Peyer's patch (tissue), 4 donors: Measurements from ENCODE around the gene PACRG. TPM values are rescaled to one million over a fixed set of nuclear protein-coding genes. Genes with fewer than 3 reads are reported as not detected.

Experiments
- DNase-seq, 3 donors: peaks; one replicate each; pipeline ENCODE4 v3.0.0-alpha.2; 2017 to 2019
- H3K27ac ChIP-seq, 4 donors: fragments of 200-600 bp; sonication (generic); one replicate each; pipeline ENCODE4 v1.5.1; 2016 to 2019
- H3K27me3 ChIP-seq, 2 donors: fragments of 200-600 bp; sonication (generic); one replicate each; pipeline ENCODE4 v1.5.1; 2019
- H3K36me3 ChIP-seq, 3 donors: fragments of 200-600 bp; sonication (generic); one replicate each; pipeline ENCODE4 v1.5.1; 2016 to 2019
- H3K4me1 ChIP-seq, 4 donors: fragments of 200-600 bp; sonication (generic); one replicate each; pipeline ENCODE4 v1.5.1; 2016 to 2019
- H3K4me3 ChIP-seq, 4 donors: fragments of 200-600 bp; sonication (generic); 1 replicate in 3 of 4; 2 replicates in 1 of 4; pipeline ENCODE4 v1.5.1; 2016 to 2019; ENCODE audit warnings: mild to moderate bottlenecking in 1 of 4
- H3K9me3 ChIP-seq, 4 donors: fragments of 200-600 bp; sonication (generic); one replicate each; pipeline ENCODE4 v1.5.1; 2016 to 2019; ENCODE audit warnings: mild to moderate bottlenecking in 1 of 4
- CTCF ChIP-seq, 6 experiments: fragments of 450-650 bp in 4 of 6; fragments of 200-600 bp in 2 of 6; sonication (generic) in 1 of 6; IDR thresholded peaks; one replicate each; pipeline ENCODE4 v1.5.1; 2017 to 2019; ENCODE audit warnings: antibody characterized with exemption in 6 of 6, mild to moderate bottlenecking in 3 of 6, moderate library complexity in 1 of 6
- POLR2A ChIP-seq, 2 donors: fragments of 450-650 bp; IDR thresholded peaks; one replicate each; pipeline ENCODE4 v1.5.1; 2017; ENCODE audit warnings: antibody characterized with exemption in 2 of 2, mild to moderate bottlenecking in 2 of 2, moderate library complexity in 2 of 2
- total RNA-seq, 4 donors: library from RNA; depleted of rRNA; stranded (reverse); fragments of >200 nt; gene quantifications; one replicate each; pipeline ENCODE4 v1.1.0, GENCODE V29; 2016

PACRG gene
- total RNA-seq, 4 donors from 2014 or later: 0.76 to 2.5 TPM; not detected in 2

- TF ChIP-seq POLR2A (IDR thresholded peaks at IDR 0.05): no peak
- TF ChIP-seq CTCF (IDR thresholded peaks at IDR 0.05): no peak
- no peaks in the 10 kb centered on the region for H3K9me3 ChIP-seq
- no peaks in the 10 kb centered on the region for H3K36me3 ChIP-seq
- no peak overlapping the region for H3K4me3 ChIP-seq
- H3K27me3 ChIP-seq: no peaks in the 10 kb centered on the region
- H3K4me1 ChIP-seq: no peaks in the 10 kb centered on the region
- no peak overlapping the region for H3K27ac ChIP-seq
- DNase-seq: no peak
Observed at GRCh38 chr6:162970246-162970645, 242.5 kb downstream of the PACRG start.

- no peak overlapping the region for H3K27ac ChIP-seq
- DNase-seq: no peak
- H3K4me3 ChIP-seq: no peak overlapping the region
Observed at GRCh38 chr6:162971356-162971755, 243.6 kb downstream of the PACRG start.

GRCh38 chr6:162973151-162973872, 245.5 kb downstream of the PACRG start:
- H3K4me3 ChIP-seq: no peak overlapping the region
- H3K27ac ChIP-seq: no peak overlapping the region
- DNase-seq: no peak
- no peaks in the 10 kb centered on the region for H3K36me3 ChIP-seq
- no peaks in the 10 kb centered on the region for H3K4me1 ChIP-seq
- TF ChIP-seq CTCF (IDR thresholded peaks at IDR 0.05): no peak
- TF ChIP-seq POLR2A (IDR thresholded peaks at IDR 0.05): no peak
- H3K27me3 ChIP-seq: no peaks in the 10 kb centered on the region
- H3K9me3 ChIP-seq: no peaks in the 10 kb centered on the region

More at GRCh38 chr6:162971356-162971755, 243.6 kb downstream of the PACRG start:
- Histone ChIP-seq H3K9me3 (no peaks in the 10 kb centered on the region), H3K4me1 (no peaks in the 10 kb centered on the region), H3K36me3 (no peaks in the 10 kb centered on the region), H3K27me3 (no peaks in the 10 kb centered on the region)
- TF ChIP-seq CTCF (IDR thresholded peaks at IDR 0.05): no peak
- no peak for TF ChIP-seq POLR2A (IDR thresholded peaks at IDR 0.05)

GRCh38 chr6:162973980-162974379, 246.2 kb downstream of the PACRG start:
- Histone ChIP-seq H3K36me3 (no peaks in the 10 kb centered on the region), H3K9me3 (no peaks in the 10 kb centered on the region), H3K27me3 (no peaks in the 10 kb centered on the region), H3K4me3 (no peak overlapping the region), H3K4me1 (no peaks in the 10 kb centered on the region), H3K27ac (no peak overlapping the region)
- no peak for DNase-seq
- no peak for TF ChIP-seq CTCF (IDR thresholded peaks at IDR 0.05)

GRCh38 chr6:162974685-162975084, 246.9 kb downstream of the PACRG start:
- no peaks in the 10 kb centered on the region for H3K27me3 ChIP-seq
- TF ChIP-seq POLR2A (IDR thresholded peaks at IDR 0.05) (no peak), CTCF (IDR thresholded peaks at IDR 0.05) (no peak)

More at GRCh38 chr6:162974685-162975084, 246.9 kb downstream of the PACRG start:
- DNase-seq: no peak
- H3K4me3 ChIP-seq: no peak overlapping the region
- no peaks in the 10 kb centered on the region for H3K36me3 ChIP-seq
- H3K4me1 ChIP-seq: no peaks in the 10 kb centered on the region
- H3K27ac ChIP-seq: no peak overlapping the region
- H3K9me3 ChIP-seq: no peaks in the 10 kb centered on the region
